Activated T-helper 1 cell treated with Interleukin-2 at 50 U/mL for 16 hours (primary cell): Measurements from ENCODE around the gene ZNF474.
"Not testable (repeated sequence)": the region's sequence is repeated elsewhere in the genome, so short reads cannot be mapped to it uniquely, and the experiment has no call there.

Experiments used
- DNase-seq: peaks from one replicate; pipeline ENCODE4 v3.0.0-alpha.2; 2020; ENCODE audit warnings: low read depth

Gene ZNF474

DNA sequence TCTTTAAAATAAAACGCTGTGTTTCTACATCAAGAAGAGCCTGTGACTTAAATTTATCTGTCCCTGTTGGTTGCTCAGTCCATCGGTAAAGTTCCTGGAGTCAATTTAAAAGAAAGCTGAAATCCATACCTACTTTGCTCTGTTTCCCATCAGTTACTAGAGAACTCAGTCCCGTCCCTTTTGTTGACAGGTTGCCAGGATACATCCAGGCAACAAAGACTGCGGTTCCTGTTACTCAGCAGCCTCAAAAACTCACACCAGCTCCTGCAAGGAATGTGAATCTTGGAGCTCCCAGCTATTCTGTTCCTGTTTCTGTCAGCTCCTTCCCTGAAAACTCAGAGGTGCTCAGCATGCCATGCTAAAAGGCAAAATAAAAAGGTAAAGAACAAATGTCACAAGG is at the start of gene ZNF474:
TSS of gene ZNF474 (plus strand) at position 241 of the 400 bp plus-strand sequence. CDS start 22,445 bp downstream, outside the sequence.
- DNase-seq = no peak

DNA sequence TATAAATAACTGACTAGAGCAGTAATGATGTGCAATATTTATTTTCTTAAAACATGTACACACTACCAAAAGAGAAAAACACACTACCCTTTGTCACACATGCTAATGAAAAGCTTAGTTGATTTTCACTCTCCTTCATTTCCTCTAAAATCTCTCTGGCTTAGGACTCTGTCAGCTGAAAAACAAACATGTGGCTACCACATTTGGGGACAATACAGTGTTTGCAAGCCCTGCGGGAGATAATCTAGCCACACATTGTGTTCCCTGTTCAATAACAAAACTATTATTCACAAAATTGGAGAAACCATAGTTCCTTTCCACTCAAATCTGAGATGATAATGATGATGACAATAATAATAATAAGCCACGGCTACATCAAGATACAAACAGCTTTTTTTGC is 47.8 kb upstream of the ZNF474 start:
- no peak for DNase-seq

DNA sequence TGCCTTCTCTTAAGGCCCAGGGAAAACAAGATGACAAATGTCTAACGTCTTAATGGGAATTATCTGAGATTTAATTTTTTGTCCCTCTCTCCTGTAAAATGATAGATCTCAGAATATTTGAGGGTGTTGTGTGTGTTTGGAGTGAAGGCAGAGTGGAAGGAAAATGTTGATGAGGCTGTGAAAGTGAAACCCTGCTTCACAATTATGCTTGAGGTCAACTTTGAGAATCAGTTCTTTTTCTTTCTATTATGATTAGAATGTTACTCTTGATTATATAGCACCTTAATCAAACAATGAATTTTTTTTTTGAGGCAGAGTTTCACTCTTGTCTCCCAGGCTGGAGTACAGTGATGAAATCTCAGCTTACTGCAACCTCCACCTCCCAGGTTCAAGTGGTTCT is 45.8 kb upstream of the ZNF474 start:
- no peak for DNase-seq

DNA sequence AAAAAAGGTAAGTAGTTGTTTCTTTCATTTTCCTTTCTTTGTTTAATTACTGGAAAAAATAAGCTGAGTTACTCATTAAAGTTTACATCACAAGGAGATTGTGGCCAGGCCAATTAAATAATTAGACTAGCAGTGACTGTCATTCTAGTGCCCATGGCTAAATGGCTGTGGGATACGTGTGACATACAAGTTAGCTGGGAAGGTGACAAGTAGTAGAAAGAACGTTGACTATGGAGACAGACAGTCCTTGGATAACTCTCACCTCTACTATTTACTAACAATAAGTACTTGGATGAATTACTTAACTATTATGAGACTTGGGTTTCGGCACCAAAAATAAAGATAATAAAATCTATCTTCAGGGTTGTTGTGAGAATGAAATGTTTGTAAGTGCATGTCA is 44.3 kb upstream of the ZNF474 start:
- DNase-seq = no peak

DNA sequence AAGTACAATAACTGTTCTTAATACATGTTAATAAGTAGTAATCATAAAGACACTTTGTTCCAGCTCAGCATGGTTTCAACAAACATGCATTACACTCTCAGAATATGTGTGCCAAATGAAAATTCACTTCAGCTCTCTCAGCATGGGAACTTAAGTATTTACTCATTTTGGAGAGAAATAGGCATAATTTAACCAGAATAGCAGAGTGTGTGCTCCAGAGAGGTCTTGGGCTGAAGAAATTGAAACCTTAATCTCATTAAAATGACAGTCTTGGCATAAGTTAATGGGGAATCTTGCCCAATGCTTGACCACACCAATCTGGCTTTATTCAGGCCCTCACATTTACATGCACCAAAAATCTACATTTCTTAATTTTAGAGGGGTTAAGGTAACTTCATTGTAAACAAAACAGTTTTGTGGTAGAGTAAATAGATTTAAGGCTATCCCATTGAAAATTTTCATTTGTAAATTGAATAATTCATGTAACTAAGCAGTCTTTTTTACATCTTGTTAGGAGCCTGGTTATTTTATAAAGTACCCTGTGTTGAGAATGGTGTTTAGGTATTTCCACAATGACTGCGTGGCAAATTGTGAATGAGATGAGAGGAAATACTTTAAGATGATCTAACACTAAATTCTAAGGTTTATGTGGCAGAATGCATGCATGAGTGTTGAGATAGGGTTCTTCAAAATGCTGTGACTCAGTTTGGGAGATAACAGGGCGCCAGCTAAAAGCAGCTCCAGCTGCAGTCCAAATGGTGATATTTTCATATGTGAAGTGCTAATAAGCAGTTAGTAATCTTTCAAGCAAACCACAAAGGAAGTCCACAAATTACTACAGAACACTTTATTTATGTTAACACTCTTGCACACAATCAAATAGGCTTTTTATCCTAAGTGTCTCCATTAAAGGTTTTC is 40.0 kb upstream of the ZNF474 start:
- no peak for DNase-seq

DNA sequence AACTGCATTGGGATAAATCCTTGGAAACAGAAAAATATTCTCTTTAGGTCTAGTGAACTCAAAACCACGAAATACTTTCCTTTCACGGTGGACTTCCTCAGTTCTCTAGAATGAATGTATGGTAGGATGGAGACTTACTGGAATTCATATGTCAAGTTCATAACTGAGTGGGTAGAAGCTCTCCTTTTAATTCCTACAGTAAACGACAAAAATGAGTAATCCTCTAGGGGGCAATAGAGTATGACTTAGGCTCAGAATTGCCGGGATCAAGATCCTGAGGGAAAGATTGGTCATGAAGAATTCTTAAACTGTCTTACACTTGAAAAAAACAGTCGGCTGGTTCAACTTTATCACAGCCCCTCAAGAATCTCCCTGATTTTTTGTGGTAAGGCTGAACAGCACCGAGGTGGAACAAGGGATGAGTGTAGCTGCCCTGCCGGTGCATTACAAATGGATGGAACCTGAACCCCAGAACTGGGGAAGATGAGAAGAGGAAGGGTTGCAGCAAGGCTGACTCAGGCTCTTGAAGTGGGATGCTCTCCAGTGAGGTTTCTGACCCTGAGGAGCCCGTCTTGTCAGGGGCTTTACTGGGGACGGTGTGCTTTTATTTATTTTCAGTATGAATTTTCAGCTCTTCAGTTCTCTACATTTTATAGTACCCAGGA is 37.3 kb upstream of the ZNF474 start:
- DNase-seq = no peak

DNA sequence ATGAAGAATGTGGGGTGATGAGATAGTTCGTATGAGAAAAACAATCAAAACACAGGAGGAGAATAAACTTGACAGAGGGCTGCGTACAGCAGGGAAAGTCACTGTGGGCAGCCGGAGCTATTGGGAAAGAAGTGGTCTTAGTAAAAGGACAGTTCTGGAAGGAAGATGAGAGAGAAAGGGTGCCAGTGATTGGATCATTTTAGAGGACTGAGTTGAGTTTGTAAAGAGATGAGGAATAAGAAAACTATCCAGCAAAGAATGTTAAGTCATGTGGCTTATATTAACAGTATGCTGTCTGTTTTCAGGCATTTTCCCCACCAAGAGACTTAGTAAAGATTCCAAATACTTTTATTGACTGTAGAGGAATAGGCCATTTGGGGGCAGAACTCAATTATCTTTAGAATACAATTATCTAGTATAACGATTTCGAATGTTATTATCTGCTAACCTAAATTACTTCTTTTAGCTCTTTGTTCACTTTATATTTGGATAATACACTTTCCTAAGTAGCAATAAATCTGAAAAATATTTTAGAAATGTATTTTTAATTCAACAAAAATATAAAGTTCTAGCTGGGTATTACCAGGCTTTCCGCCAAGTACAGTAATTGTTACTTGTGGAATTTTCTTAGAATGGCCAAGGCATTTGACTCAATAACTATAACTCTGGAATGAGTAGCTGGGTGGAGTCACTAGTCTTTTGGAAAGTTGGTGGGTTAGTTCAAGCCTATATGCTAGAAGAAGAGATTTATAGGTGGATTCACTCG is 35.7 kb upstream of the ZNF474 start:
- no peak for DNase-seq

DNA sequence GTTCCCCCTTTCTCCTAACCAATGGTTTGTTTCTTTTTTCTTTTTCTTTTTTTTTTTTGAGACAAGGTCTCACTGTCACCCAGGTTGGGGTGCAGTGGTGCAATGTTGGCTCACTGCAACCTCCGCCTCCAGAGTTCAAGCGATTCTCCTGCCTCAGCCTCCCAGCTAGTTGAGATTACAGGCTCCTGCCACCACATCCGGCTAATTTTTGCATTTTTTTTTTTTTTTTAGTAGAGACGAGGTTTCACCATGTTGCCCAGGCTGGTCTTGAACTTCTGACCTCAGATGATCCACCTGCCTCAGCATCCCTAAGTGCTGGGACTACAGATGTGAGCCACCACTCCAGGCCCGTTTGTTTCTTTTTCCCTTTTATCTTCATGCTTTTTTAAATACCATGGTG is 35.1 kb upstream of the ZNF474 start:
- DNase-seq = not testable (repeated sequence)

DNA sequence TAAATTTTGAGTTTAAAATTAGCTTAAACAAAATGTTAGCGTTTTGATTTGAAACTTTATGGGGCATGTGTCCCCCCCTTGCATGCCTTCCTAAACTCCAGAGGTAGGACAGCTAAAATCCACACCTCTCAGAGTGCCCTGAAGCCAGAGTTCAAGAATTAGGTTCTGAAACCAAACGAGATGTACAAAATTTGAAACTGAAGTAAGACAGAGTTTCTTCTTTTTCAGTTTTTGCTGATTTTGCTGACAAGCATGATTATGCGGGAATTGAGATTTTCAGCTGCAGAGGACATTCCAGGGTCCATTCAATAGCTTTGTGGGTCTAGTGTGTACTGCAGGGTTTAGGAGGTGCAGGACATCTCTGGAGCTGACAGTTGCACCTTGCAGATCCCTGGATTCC is 34.2 kb upstream of the ZNF474 start:
- no peak for DNase-seq

DNA sequence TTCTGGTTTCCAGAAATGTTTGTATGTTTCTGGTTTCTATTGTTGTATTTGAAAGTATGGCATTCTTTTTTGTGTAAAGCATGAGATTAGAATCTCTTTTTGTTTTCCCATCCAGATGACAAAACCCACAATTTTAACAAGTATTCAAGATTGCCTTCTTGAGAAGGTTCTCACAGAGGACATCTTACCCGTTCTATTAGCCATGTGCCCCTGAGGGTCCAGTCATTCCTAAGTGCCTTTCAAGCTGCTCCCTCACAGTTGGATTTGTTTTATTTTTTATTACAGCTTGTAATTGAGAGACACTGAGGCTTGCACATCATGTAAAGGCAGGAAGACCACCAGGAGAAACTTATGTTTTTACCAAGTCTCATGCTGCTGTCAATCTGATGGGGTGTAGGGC is 32.0 kb upstream of the ZNF474 start:
- no peak for DNase-seq

DNA sequence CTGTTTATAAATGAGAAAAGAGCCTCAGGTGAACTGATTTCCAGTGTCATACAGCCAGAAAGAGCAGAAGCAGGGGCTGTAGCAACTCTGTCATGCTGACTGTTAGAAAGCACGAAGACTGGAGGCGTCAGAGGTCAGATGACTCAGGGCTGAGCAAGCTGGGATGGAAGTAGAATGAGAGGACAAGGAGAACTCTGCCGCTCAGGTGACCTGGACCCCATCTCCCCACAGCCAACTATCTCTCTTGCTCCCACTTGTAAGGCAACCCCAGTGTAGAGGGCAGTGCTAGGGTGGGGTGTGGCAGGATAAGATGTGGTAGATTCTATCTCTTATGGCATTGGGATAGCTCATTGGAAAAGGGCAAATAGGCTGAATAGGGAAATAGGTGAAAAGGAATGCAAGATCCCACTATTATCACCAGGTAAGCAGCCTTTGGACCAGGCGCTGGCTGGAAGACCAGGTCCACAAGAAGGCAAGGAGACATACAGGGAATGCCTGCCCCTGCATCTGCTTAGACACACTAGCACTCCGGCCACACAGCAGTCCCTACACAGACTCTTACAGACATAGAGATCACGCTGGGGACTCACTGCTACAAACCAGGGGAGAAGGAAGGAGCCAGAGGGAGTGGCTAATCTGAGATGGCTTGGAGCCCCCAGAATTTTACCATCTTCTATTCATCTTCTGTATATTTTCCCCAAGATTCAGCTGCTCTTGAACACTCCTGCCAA is 30.1 kb upstream of the ZNF474 start:
- DNase-seq = no peak

DNA sequence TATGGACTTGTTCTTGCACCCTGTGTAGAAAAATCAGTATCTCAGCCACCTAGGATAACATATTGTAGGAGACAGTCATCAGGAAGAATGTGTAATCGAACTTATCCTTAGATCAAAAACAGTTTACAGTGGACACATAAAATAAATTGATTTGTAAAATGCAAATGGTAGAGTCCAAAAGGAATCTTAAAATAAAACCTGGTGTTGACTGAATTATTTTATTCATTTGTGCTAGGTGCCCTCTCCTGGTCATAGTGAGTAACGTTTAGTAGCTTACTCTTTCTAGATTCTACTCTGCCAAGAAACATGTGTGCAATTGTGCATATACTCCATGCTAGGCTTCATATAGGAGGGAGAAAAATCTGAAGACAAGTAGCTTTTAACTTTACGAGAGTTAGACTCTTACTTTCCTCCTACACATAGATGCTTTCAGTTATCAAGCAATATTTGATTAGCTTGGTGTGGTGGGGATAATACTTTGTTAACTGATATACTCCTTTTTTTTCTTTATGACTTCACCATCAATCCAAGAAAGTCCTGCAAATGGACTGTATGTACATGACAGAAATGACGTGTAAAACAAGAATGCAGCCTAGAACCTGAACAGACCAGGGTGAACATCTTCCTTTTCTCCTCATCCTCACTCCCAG is 27.6 kb upstream of the ZNF474 start:
- no peak for DNase-seq

DNA sequence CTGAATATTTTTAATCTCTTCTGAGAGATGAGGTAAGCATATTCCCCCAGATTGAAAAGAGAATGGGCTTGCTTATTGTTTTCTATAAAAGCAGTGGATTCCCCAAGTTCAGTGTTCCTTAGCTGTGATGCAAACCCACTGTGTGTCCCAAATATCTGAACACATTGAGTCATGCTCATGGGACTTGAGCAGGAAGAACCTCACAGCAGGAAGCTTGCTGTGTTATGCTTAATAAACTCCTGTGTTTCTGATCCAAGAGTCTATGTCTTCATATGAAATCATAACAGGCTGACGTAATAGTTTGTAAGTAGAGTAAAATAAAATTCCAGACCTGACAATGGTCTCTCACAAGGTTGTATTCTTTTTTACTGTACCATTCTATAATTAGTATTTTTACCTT is 26.5 kb upstream of the ZNF474 start:
- no peak for DNase-seq

DNA sequence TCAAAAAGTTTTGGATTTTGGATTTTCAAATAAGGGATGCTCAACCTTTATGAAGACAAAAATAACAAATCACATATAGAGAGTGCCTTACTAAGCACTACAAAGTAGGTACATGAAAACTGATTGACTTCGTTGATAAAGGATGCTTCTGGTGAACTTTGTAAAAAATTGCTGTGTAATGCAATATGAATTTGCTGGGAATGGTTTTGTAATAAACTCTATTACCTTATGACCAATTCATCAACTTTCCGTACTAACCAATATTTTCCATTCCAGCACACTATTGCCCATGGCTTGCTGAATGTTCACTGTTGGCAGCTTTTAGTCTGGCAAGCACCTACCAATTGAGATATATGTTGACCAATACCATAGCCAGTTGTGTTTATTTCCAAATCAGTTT is 23.4 kb upstream of the ZNF474 start:
- DNase-seq = no peak

DNA sequence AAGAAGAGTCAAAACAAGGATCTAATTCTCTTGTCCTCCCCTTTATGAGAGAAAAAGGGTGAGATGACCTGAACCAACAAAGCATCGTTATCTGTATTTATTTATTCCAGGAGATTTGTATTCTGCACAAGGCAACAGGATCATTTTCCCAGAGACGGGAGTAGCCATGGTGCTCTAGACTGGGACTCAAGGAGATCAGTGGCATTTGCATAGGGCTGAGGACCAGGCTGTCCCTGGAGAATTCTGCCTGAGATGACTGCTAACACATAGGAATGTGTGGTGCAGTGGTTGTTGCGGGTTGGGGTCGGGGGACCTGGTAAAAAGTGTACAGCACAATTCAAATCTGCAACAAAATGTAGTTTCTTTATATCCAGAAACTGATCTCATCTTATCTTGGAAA is 22.3 kb upstream of the ZNF474 start:
- no peak for DNase-seq

DNA sequence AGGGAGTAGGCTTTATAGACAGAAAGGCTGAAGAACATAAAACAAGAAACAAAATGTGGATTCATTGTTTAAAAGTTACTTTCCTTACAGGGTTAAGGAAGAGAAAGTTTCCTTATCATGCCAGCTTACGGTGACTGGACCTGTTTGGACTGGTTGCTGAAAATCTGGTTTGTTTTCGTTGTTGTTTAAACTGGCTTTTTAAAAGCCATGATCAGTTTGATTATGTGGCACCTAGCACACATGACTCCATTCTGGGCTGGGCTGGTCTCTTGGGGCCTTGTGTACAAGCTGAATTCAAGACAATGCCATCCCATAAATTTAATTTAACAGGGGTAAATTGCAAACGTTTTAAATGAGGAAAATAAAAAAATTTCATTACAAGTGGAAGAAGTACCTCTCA is 18.4 kb upstream of the ZNF474 start:
- DNase-seq = no peak

DNA sequence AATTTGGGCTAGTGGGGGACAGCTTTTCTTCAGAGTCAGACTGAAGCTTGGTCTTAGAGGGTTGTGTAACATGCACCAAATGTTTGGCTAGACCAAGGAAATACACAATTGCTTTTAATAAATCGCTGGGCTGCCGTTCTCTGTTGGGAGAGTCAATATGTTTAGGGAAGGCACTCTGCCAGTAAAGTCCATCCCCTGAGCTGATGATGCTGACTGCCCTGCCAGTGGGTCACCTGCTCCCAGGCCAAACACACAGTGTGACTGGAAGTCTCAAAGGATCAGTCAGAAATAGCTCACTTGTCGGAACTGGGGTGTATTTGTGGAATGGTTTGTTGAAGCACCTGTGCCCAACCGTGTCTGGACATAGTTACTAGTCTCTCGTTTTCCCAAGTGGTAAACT is 17.9 kb upstream of the ZNF474 start:
- DNase-seq = no peak

DNA sequence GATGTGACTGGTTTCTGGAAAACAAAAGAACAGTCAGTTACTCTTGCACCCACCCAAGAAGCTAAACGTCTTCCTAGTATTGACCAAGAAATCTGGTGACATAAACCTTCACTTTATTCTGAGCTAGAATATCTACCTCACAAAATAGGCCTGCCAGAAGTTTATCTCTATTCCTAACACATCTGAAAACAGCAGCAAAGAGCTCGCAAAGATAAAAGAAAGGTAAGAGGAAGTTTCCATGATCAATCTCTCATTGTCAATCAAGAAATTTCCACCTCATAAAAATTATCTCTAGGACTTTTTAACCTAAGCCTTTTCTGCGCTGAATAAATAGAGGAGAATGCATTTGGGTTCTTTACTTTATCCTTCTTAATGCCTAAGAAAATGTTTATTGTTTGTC is 17.3 kb upstream of the ZNF474 start:
- DNase-seq = no peak

DNA sequence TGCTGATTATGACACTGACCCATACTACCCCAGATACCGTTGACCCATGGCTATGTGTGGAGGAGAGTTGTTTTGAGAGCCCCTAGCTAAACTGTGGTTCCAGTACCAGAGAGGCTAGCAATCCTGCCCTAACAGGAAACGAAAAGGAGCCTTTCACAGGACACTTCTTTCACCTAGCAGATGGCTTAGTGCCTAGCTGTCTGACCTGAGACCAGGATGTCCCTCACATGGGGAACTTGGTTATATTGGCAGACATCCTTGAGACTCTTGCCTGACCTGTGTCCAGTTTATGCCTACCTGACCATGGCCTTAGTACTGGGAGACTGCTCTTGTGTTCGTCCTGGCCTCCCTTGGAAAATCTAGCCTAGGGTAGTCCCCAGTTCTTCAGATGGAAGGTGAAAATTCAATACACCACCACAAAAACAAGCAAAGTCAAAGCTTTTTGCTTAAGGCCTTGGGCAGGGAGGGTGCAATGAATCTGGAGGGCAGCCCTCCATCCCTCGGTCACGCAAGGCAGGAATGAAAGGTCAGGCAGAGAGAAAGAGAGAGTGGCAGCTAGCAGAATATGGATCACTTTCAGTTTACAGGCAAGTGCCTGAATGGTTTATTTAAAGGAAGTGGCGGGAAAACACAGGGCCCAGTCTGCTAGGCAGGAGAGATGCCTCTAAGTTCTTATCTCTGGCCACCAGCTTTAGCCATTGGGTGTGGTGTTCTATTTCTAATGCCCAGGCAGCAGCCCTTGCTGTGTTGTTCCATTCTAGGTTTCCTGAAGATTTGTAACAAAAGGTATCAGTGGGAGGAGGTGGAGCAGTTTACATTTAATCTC is 16.4 kb upstream of the ZNF474 start:
- no peak for DNase-seq

DNA sequence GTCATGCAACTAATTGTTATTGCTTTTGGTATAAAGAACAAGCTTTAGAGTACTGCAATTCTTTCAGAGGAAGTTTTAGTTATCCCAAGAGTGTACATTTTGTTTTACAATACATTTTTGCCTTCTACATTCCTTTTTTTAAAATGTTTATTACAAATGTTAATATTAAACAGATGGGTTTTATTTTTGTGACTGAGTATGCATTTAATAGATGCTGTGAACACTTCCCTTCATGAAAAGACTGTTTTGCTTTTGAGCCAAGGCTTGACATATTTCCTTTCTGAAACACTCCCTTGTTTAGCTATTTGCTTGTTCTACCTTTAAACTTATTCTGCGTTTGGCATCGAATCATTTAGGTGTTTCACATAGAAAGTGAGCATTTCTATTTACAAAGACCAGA is 14.8 kb upstream of the ZNF474 start:
- no peak for DNase-seq
